Kidney (tissue), 14 donors: ENCODE measurements around the gene KREMEN1. TPM values are rescaled to one million over a fixed set of nuclear protein-coding genes. Genes with fewer than 3 reads are reported as not detected.
A peak's percentile ranks its signal among the peaks of the same experiment; 100 is the strongest.

Source experiments
- DNase-seq, 5 donors: peaks; one replicate each; pipeline ENCODE4 v3.0.0-alpha.2; 2013 to 2020
- FAIRE-seq: peaks from 2 replicates; lab custom pipeline; 2012; peaks lifted over from hg19 to GRCh38; lab: Jason Lieb, UNC
- H3K27ac ChIP-seq, 2 donors: one replicate each; pipeline ENCODE4 v1.7.0; 2013; ENCODE audit warnings: low read depth in 2 of 2, low read length in 2 of 2, inconsistent platforms in 1 of 2
- H3K27me3 ChIP-seq: one replicate; pipeline ENCODE4 v1.7.1; 2013; ENCODE audit warnings: low read length, inconsistent platforms; ENCODE audit not compliant: control insufficient read depth, insufficient read depth
- H3K36me3 ChIP-seq, 3 donors: one replicate each; pipeline versions ENCODE4 v1.7.0 to v1.7.1; 2013; ENCODE audit warnings: low read length in 3 of 3, control low read depth in 1 of 3, inconsistent platforms in 1 of 3; ENCODE audit not compliant: insufficient read depth in 3 of 3, control insufficient read depth in 2 of 3
- H3K4me1 ChIP-seq, 3 donors: one replicate each; pipeline versions ENCODE4 v1.7.0 to v1.7.1; 2013; ENCODE audit warnings: low read length in 3 of 3, inconsistent platforms in 1 of 3, low read depth in 1 of 3; ENCODE audit not compliant: control insufficient read depth in 2 of 3, insufficient read depth in 2 of 3
- H3K4me3 ChIP-seq, 3 donors: one replicate each; pipeline versions ENCODE4 v1.7.0 to v1.8.1; 2013; ENCODE audit warnings: low read length in 3 of 3, control low read depth in 1 of 3, inconsistent platforms in 1 of 3
- H3K9ac ChIP-seq, 3 donors: one replicate each; pipeline versions ENCODE4 v1.7.0 to v1.7.1; 2013; ENCODE audit warnings: low read length in 3 of 3, control low read depth in 1 of 3, inconsistent platforms in 1 of 3
- H3K9me3 ChIP-seq, 3 donors: one replicate each; pipeline versions ENCODE4 v1.7.0 to v1.7.1; 2013; ENCODE audit warnings: low read length in 3 of 3, control low read depth in 1 of 3, inconsistent platforms in 1 of 3; ENCODE audit not compliant: control insufficient read depth in 2 of 3, insufficient read depth in 1 of 3
- intact Hi-C: fragments of 100-400 bp; cut with DNase I; formaldehyde crosslinking; loops from one replicate; pipeline ENCODE4 v1.11.1; 2022
- polyA plus RNA-seq: library from polyadenylated mRNA; stranded (reverse); fragments of 350-450 nt; fragmentation: Illumina TruSeq; extraction: RNeasy Lipid Tissue Mini Kit (QIAGEN cat#74804); gene quantifications from one replicate; pipeline ENCODE4 v1.2.3, GENCODE V29; 2014; ENCODE audit warnings: low read depth, low replicate concordance; ENCODE audit not compliant: insufficient read depth
- total RNA-seq: library from RNA; stranded (reverse); fragmentation: NEBNext Ultra II Directional; extraction: Animal tissue kit (Norgen Biotek cat#: 25700); gene quantifications from one replicate; pipeline ENCODE4 v1.2.1, GENCODE V29; 2021
- TF ChIP-seq, protein P1 (sequence below): IDR thresholded peaks from 3 replicates; pipeline ENCODE4 v1.5.1; 2012; ENCODE audit warnings: mild to moderate bottlenecking, moderate library complexity, borderline replicate concordance; ENCODE audit not compliant: insufficient read depth; ENCODE audit errors: extremely low read depth
- donor health status: control.
- donor health status: control.
- donor health status: control.
- donor health status: control.
- donor health status: control.
- donor health status: DM: yes; HTN: yes; CAD: no.
- donor health status: Normal renal cell carcinoma (clear cell type).

The KREMEN1 gene
- total and polyA plus RNA-seq, 2 donors from 2014 or later: 9.3 to 16.2 TPM

DNA sequence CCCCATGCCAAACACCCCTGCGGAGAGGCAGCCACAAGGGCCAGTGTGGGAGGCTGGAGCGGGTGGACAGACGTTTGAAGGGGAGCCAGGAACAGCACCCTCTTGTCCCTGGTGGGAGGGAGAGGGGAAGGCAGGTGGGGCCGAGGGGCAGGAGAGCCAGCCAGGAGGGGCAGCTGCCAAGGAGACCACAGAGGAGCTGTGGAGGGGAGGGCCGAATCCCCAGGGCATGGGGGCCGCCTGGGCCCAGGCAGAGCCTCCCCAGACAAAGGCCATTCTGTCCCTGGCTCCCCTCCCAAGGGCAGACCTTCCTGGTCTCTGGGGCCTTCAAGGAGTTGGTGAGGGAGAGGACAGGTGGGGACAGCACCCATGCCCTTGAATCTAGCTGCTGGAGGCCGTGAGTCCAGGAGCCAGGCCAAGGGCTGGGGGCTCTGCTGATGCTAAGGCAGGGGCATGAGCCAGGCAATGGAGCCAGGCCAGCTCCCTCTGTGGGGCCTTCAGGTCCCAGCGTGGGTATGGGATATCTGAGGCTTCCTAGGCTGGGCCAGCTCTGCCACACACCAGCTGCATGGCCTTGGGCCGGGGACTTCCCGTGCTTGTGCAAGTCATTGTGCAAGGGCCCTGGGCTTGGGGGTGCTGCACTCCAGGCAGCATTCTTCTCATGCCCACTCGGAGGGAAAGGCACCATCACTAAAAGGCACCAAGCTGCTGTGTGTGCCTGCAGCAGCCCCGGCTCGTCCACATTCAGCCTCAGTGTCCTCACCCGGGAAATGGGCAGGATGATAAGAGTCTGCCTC is 144.2 kb downstream of the KREMEN1 start:
- H3K9ac ChIP-seq: no peak overlapping the region
- no peaks in the 10 kb centered on the region for H3K36me3 ChIP-seq
- FAIRE-seq (no peak), DNase-seq (peak in 3 of 5 donors; percentile 10 to 86 (median 45))
- no peak overlapping the region for H3K4me3 ChIP-seq
- no peaks in the 10 kb centered on the region for H3K9me3 ChIP-seq
- TF ChIP-seq, protein P1, sequence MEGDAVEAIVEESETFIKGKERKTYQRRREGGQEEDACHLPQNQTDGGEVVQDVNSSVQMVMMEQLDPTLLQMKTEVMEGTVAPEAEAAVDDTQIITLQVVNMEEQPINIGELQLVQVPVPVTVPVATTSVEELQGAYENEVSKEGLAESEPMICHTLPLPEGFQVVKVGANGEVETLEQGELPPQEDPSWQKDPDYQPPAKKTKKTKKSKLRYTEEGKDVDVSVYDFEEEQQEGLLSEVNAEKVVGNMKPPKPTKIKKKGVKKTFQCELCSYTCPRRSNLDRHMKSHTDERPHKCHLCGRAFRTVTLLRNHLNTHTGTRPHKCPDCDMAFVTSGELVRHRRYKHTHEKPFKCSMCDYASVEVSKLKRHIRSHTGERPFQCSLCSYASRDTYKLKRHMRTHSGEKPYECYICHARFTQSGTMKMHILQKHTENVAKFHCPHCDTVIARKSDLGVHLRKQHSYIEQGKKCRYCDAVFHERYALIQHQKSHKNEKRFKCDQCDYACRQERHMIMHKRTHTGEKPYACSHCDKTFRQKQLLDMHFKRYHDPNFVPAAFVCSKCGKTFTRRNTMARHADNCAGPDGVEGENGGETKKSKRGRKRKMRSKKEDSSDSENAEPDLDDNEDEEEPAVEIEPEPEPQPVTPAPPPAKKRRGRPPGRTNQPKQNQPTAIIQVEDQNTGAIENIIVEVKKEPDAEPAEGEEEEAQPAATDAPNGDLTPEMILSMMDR: no peak
- H3K4me1 ChIP-seq: no peaks in the 10 kb centered on the region
- intact Hi-C loops: no loop called here
- H3K27ac ChIP-seq: no peak overlapping the region
- no peaks in the 10 kb centered on the region for H3K27me3 ChIP-seq

Other genes starting within 250 kb of the KREMEN1 start
- gene ZNRF3, start 189.5 kb upstream of the KREMEN1 start, total RNA-seq: 24.4 TPM
- gene ZNRF3, start 189.5 kb upstream of the KREMEN1 start, polyA plus RNA-seq: 6.8 TPM
- not detected for gene C22orf31, start 11.2 kb upstream of the KREMEN1 start, total RNA-seq
- gene C22orf31, start 11.2 kb upstream of the KREMEN1 start, polyA plus RNA-seq: not detected
- 9.6 TPM for gene EMID1, start 132.9 kb downstream of the KREMEN1 start, total RNA-seq
- gene EMID1, start 132.9 kb downstream of the KREMEN1 start, polyA plus RNA-seq: 25.5 TPM
- 19.2 TPM for gene RHBDD3, start 194.9 kb downstream of the KREMEN1 start, total RNA-seq
- 26.3 TPM for gene RHBDD3, start 194.9 kb downstream of the KREMEN1 start, polyA plus RNA-seq
- gene EWSR1, start 195.2 kb downstream of the KREMEN1 start, total RNA-seq: 214 TPM
- gene EWSR1, start 195.2 kb downstream of the KREMEN1 start, polyA plus RNA-seq: 124 TPM
- gene GAS2L1, start 233.6 kb downstream of the KREMEN1 start, total RNA-seq: 27.2 TPM
- 24.2 TPM for gene GAS2L1, start 233.6 kb downstream of the KREMEN1 start, polyA plus RNA-seq
- 1.2 TPM for gene RASL10A, start 242.7 kb downstream of the KREMEN1 start, total RNA-seq
- 0.73 TPM for gene RASL10A, start 242.7 kb downstream of the KREMEN1 start, polyA plus RNA-seq